Activated naive CD4-positive, alpha-beta T cell treated with anti-CD3 and anti-CD28 coated beads, Interleukin-2, amount 50 U/mL, for 24 hours (primary cell): ENCODE results near the gene ARHGAP26.

ENCODE experiments used
- H3K27ac Mint-ChIP-seq: one replicate; pipeline ENCODE4 v1.8.0; 2021; ENCODE audit warnings: mild to moderate bottlenecking, mixed read lengths
- H3K27me3 Mint-ChIP-seq: one replicate; pipeline ENCODE4 v1.8.0; 2021; ENCODE audit warnings: mixed read lengths
- H3K36me3 Mint-ChIP-seq: one replicate; pipeline ENCODE4 v1.8.0; 2021; ENCODE audit warnings: mixed read lengths
- H3K4me1 Mint-ChIP-seq: one replicate; pipeline ENCODE4 v1.8.0; 2021; ENCODE audit warnings: mixed read lengths
- H3K4me3 Mint-ChIP-seq: one replicate; pipeline ENCODE4 v1.8.0; 2021; ENCODE audit warnings: mild to moderate bottlenecking, mixed read lengths
- H3K9me3 Mint-ChIP-seq: one replicate; pipeline ENCODE4 v1.8.0; 2021; ENCODE audit warnings: mixed read lengths

ARHGAP26 gene

GRCh38 chr5:142824391-142824790, 54.2 kb downstream of the ARHGAP26 start:
- H3K4me1 Mint-ChIP-seq = peaks cover 77% of the 10 kb centered on the region
- H3K4me3 Mint-ChIP-seq = no peak overlapping the region
- H3K27ac Mint-ChIP-seq = no peak overlapping the region
- H3K27me3 Mint-ChIP-seq = no peaks in the 10 kb centered on the region
- peaks cover 4% of the 10 kb centered on the region for H3K36me3 Mint-ChIP-seq
- H3K9me3 Mint-ChIP-seq = no peaks in the 10 kb centered on the region

- no peak overlapping the region for H3K27ac Mint-ChIP-seq
- peaks cover 81% of the 10 kb centered on the region for H3K4me1 Mint-ChIP-seq
- H3K27me3 Mint-ChIP-seq = no peaks in the 10 kb centered on the region
- no peaks in the 10 kb centered on the region for H3K9me3 Mint-ChIP-seq
- H3K36me3 Mint-ChIP-seq = peaks cover 1% of the 10 kb centered on the region
- H3K4me3 Mint-ChIP-seq = no peak overlapping the region
Measured at GRCh38 chr5:142825378-142826089, 55.4 kb downstream of the ARHGAP26 start.

- no peaks in the 10 kb centered on the region for H3K9me3 Mint-ChIP-seq
- H3K36me3 Mint-ChIP-seq = peaks cover 1% of the 10 kb centered on the region
- H3K4me3 Mint-ChIP-seq = no peak overlapping the region
- H3K27me3 Mint-ChIP-seq = no peaks in the 10 kb centered on the region
- peaks cover 80% of the 10 kb centered on the region for H3K4me1 Mint-ChIP-seq
- no peak overlapping the region for H3K27ac Mint-ChIP-seq
Measured at GRCh38 chr5:142826093-142826492, 55.9 kb downstream of the ARHGAP26 start.

- peaks cover 1% of the 10 kb centered on the region for H3K36me3 Mint-ChIP-seq
- no peaks in the 10 kb centered on the region for H3K9me3 Mint-ChIP-seq
- peaks cover 77% of the 10 kb centered on the region for H3K4me1 Mint-ChIP-seq
- no peaks in the 10 kb centered on the region for H3K27me3 Mint-ChIP-seq
- H3K27ac Mint-ChIP-seq = no peak overlapping the region
- H3K4me3 Mint-ChIP-seq = no peak overlapping the region
Measured at GRCh38 chr5:142826741-142827492, 56.7 kb downstream of the ARHGAP26 start.

- no peak overlapping the region for H3K27ac Mint-ChIP-seq
Measured at GRCh38 chr5:142827934-142828576, 57.9 kb downstream of the ARHGAP26 start.

GRCh38 chr5:142828797-142829535, 58.8 kb downstream of the ARHGAP26 start:
- Mint-ChIP-seq H3K4me3 (no peak overlapping the region), H3K27ac (no peak overlapping the region), H3K9me3 (no peaks in the 10 kb centered on the region), H3K36me3 (peaks cover 2% of the 10 kb centered on the region), H3K4me1 (peaks cover 66% of the 10 kb centered on the region), H3K27me3 (no peaks in the 10 kb centered on the region)

More at GRCh38 chr5:142827934-142828576, 57.9 kb downstream of the ARHGAP26 start:
- no peak overlapping the region for H3K4me3 Mint-ChIP-seq
- H3K4me1 Mint-ChIP-seq = peaks cover 74% of the 10 kb centered on the region
- no peaks in the 10 kb centered on the region for H3K27me3 Mint-ChIP-seq
- H3K36me3 Mint-ChIP-seq = no peaks in the 10 kb centered on the region
- no peaks in the 10 kb centered on the region for H3K9me3 Mint-ChIP-seq

GRCh38 chr5:142829801-142830220, 59.6 kb downstream of the ARHGAP26 start:
- no peak overlapping the region for H3K27ac Mint-ChIP-seq
- H3K9me3 Mint-ChIP-seq = no peaks in the 10 kb centered on the region
- no peaks in the 10 kb centered on the region for H3K27me3 Mint-ChIP-seq
- H3K4me3 Mint-ChIP-seq = no peak overlapping the region
- H3K36me3 Mint-ChIP-seq = peaks cover 4% of the 10 kb centered on the region
- peaks cover 59% of the 10 kb centered on the region for H3K4me1 Mint-ChIP-seq

DNA sequence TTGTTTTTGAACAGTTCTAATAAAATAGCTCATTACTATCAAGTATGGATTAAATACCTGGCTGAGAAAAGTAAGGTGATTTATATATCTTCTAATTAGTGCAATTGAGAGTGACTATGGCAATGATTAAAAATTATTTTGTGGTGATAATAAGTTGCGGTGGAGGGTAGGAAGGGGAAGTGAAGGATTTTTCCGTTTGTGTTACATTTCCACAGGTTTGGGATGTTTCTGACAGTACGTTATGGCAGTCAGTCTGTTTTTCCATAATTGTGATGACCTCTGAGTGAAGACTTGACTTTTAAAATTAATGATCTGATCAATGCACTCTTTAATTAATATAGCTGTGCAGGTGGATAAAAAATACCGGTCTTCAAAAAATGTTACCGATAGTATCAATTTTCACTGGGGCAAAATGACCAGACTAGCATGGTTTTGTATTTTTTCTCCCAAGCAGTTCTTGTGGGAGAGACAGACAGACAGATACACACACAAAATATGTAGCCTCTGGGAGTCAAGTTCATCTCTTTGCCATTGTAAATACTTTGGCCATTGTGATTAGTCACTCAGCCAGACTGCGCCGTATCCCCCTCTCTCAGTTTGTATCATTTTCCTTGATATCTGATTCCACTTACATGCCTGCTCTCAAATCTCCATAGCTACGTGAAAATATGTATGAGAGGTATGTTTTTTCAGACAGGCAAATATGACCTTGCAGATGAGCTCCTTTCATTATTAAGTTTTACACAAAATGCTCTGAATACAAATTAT, 60.2 kb downstream of the ARHGAP26 start:
- Mint-ChIP-seq H3K27ac (no peak overlapping the region), H3K4me3 (no peak overlapping the region), H3K9me3 (no peaks in the 10 kb centered on the region), H3K27me3 (no peaks in the 10 kb centered on the region), H3K4me1 (peaks cover 56% of the 10 kb centered on the region), H3K36me3 (peaks cover 4% of the 10 kb centered on the region)

- no peaks in the 10 kb centered on the region for H3K27me3 Mint-ChIP-seq
- H3K9me3 Mint-ChIP-seq = no peaks in the 10 kb centered on the region
- H3K4me3 Mint-ChIP-seq = no peak overlapping the region
- peaks cover 54% of the 10 kb centered on the region for H3K4me1 Mint-ChIP-seq
- H3K36me3 Mint-ChIP-seq = peaks cover 4% of the 10 kb centered on the region
- H3K27ac Mint-ChIP-seq = no peak overlapping the region
Measured at GRCh38 chr5:142831009-142831383, 60.8 kb downstream of the ARHGAP26 start.

DNA sequence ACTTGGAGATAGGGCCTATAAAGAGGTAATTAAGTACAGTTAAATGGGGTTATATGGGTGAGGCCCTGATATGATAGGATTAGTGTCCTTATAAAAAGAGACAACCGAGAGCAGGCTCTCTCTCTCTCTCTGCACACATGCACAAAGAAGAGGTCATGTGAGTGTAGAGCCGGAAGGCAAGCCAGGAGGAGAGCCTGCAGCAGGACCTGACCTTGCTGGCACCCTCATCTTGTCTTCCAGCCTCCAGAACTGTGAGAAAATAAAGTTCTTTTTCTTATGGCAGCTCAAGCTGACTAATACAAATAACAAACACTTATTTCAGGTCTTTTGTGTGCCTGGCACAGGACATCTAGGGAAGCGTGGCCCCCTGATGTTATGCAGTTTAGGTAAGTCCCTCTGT, 62.1 kb downstream of the ARHGAP26 start:
- H3K4me1 Mint-ChIP-seq = peaks cover 48% of the 10 kb centered on the region

DNA sequence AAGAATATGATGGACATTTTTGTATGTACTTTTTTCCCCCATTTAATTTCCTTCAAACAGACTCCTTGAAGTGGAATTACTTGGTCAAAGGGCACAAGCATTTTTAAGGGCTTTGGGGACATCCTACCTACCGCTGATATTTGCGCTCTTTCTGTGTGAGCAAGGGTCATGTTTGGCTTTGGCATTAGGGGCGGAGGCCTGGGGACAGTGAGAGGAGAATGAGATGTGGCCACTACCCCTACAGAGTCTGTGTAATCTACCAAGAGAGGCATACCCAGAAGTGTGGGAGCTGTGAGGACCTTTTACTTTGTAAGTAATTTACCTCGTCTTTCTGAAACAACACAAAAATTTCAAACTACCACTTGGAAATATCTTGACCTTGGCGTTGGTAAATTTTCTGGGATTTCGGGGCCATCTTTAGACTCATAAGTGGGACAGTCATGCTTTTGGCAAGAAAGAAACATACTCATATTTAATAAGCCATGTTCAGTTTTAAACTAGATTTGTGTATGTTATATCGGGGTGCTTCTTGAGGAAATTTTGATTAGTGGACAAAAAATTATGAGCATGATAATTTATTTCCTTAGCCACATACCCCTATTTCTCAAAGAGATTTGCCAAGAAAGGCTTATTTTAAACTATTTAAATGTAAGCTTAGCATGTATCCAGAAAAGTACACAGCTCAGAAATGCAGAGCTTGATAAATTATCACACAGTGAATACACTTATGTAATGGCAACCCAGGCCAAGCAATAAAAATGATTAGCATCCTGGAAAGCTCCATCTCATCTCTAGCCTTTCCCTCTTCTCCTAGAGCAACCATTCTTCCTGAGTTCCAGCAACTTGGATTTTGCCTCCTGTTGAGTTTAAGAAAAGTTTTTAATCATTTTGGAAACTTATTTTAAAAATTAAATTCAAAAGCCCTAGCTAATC, 63.6 kb downstream of the ARHGAP26 start:
- H3K27ac Mint-ChIP-seq = no peak overlapping the region
- no peak overlapping the region for H3K4me3 Mint-ChIP-seq
- H3K36me3 Mint-ChIP-seq = peaks cover 6% of the 10 kb centered on the region
- peaks cover 37% of the 10 kb centered on the region for H3K4me1 Mint-ChIP-seq
- no peaks in the 10 kb centered on the region for H3K9me3 Mint-ChIP-seq
- no peaks in the 10 kb centered on the region for H3K27me3 Mint-ChIP-seq

More for the DNA sequence above, 62.1 kb downstream of the ARHGAP26 start:
- Mint-ChIP-seq H3K36me3 (peaks cover 6% of the 10 kb centered on the region), H3K4me3 (no peak overlapping the region), H3K27me3 (no peaks in the 10 kb centered on the region), H3K9me3 (no peaks in the 10 kb centered on the region), H3K27ac (peak overlapping the region; percentile 66)

GRCh38 chr5:142834504-142834903, 64.3 kb downstream of the ARHGAP26 start:
- no peaks in the 10 kb centered on the region for H3K9me3 Mint-ChIP-seq
- H3K36me3 Mint-ChIP-seq = peaks cover 6% of the 10 kb centered on the region
- H3K4me3 Mint-ChIP-seq = no peak overlapping the region
- H3K27ac Mint-ChIP-seq = no peak overlapping the region
- H3K27me3 Mint-ChIP-seq = no peaks in the 10 kb centered on the region
- H3K4me1 Mint-ChIP-seq = peaks cover 29% of the 10 kb centered on the region

GRCh38 chr5:142835540-142835939, 65.4 kb downstream of the ARHGAP26 start:
- H3K4me3 Mint-ChIP-seq = no peak overlapping the region
- H3K36me3 Mint-ChIP-seq = peaks cover 6% of the 10 kb centered on the region
- no peaks in the 10 kb centered on the region for H3K27me3 Mint-ChIP-seq
- H3K9me3 Mint-ChIP-seq = no peaks in the 10 kb centered on the region
- no peak overlapping the region for H3K27ac Mint-ChIP-seq
- peaks cover 22% of the 10 kb centered on the region for H3K4me1 Mint-ChIP-seq

- no peak overlapping the region for H3K27ac Mint-ChIP-seq
- H3K36me3 Mint-ChIP-seq = peaks cover 8% of the 10 kb centered on the region
- no peaks in the 10 kb centered on the region for H3K9me3 Mint-ChIP-seq
- no peak overlapping the region for H3K4me3 Mint-ChIP-seq
- H3K27me3 Mint-ChIP-seq = no peaks in the 10 kb centered on the region
- peaks cover 22% of the 10 kb centered on the region for H3K4me1 Mint-ChIP-seq
Measured at GRCh38 chr5:142836048-142836447, 65.9 kb downstream of the ARHGAP26 start.
